GM12878 (cell line): Measurements from ENCODE around the gene PIGBOS1. TPM values are rescaled to one million over a fixed set of nuclear protein-coding genes. Genes with fewer than 3 reads are reported as not detected.
A peak's percentile ranks its signal among the peaks of the same experiment; 100 is the strongest.

ENCODE experiments used
- DPF2 ChIP-seq: fragments of 450-650 bp; IDR thresholded peaks from 2 replicates; pipeline ENCODE4 v1.6.1; 2017; ENCODE audit warnings: mild to moderate bottlenecking
- HDGF ChIP-seq: fragments of 450-650 bp; IDR thresholded peaks from 2 replicates; pipeline ENCODE4 v1.6.1; 2016; ENCODE audit warnings: antibody characterized with exemption
- IKZF2 ChIP-seq, 2 experiments: fragments of 450-650 bp; IDR thresholded peaks; 2 replicates each; pipeline ENCODE4 v1.6.1; 2017; ENCODE audit warnings: mild to moderate bottlenecking in 2 of 2, moderate library complexity in 2 of 2
- PAX5 ChIP-seq: IDR thresholded peaks from 2 replicates; pipeline ENCODE4 v1.6.1; 2011; ENCODE audit warnings: low read depth, low read length, borderline replicate concordance
- REST ChIP-seq: IDR thresholded peaks from 2 replicates; pipeline ENCODE4 v1.6.1; 2012; ENCODE audit warnings: mild to moderate bottlenecking, low read depth, low read length
- SREBF1 ChIP-seq: IDR thresholded peaks from 2 replicates; pipeline ENCODE4 v1.6.1; 2012; ENCODE audit warnings: mild to moderate bottlenecking, low read length
- TCF3 ChIP-seq: IDR thresholded peaks from 2 replicates; pipeline ENCODE4 v1.6.1; 2012; ENCODE audit warnings: low read depth, mild to moderate bottlenecking, low read length, borderline replicate concordance; ENCODE audit not compliant: insufficient read depth
- TCF7 ChIP-seq: IDR thresholded peaks from 2 replicates; pipeline ENCODE4 v1.6.1; 2014; ENCODE audit warnings: antibody characterized with exemption, borderline replicate concordance
- ZZZ3 ChIP-seq: IDR thresholded peaks from 2 replicates; pipeline ENCODE4 v1.6.1; 2011; ENCODE audit warnings: low read depth; ENCODE audit not compliant: control insufficient read depth, insufficient read length
- polyA plus RNA-seq, 11 experiments: library from polyadenylated mRNA; depleted of rRNA in 4 of 11; unstranded in 6 of 11; stranded (reverse) in 5 of 11; fragments of >200 nt; fragmentation: Nextera tagmentation in 4 of 11; fragmentation: Illumina TruSeq in 1 of 11; extraction: Ambion mirVana in 4 of 11; extraction: Trizol in 1 of 11; gene quantifications; 1 replicate in 1 of 11; 2 replicates in 10 of 11; pipeline versions ENCODE4 v1.2.1 to v1.2.3, GENCODE V29; 2011 to 2016; ENCODE audit warnings: inconsistent platforms in 2 of 11, missing spikeins in 2 of 11, low read depth in 1 of 11
- total RNA-seq, 4 experiments: library from RNA; depleted of rRNA in 3 of 4; stranded (reverse); fragments of >200 nt in 3 of 4; fragmentation: Illumina TruSeq in 1 of 4; extraction: Trizol in 1 of 4; gene quantifications; 2 replicates each; pipeline versions ENCODE4 v1.2.1 to v1.2.3, GENCODE V29; 2013 to 2021

Gene PIGBOS1
- total and polyA plus RNA-seq, 10 of the 15 experiments (the other 5 are each of a cell fraction or from before 2014, with no cell fraction given) = 7.1 to 24.7 (median 10.2) TPM

DNA sequence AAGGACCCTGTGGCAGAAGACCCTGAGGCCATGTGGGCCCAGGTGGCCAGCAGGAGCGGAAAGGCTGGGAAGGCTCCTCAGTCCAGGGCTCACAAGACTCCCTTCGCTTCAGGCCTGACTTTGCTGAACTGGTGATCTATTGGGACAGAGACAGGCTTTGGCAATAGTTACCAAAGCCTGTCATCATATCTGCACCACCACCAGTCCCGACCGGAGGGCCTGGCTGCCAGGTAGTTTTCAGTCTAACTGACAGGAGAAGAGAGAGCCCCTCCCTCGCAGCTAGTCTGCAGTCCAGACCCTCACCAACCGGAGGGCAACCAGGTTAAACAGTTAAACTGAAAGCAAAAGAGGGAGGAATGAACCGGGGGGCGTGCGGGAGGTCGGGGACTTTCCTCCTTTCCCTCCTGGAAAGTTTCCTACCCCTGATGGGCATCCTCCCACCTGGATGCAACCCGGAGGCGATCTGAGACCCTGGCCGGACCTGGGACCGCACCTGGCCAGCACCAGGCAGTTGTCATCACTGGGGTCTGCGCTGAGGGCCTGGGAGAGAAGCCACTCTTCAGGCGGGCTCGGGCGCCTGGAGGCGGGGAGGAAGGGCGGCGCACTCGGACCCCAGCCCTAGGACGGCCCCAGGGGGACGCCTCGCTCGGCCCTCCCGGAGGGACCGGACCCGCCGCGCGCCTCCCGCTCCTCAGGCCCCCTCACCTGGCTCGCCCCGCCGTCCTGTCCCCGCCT is 29.7 kb downstream of the PIGBOS1 start (continued):
- no peak for TF ChIP-seq REST
- no peak for TF ChIP-seq TCF3
- TF ChIP-seq IKZF2 (IDR thresholded peaks at IDR 0.05) = peak; percentile 6 to 10; a peak in 1 of 4 replicates
- no peak for TF ChIP-seq TCF7
- no peak for TF ChIP-seq ZZZ3
- TF ChIP-seq PAX5 = no peak
- peak; percentile 63; the same call in 1 of the 2 replicates for TF ChIP-seq DPF2
- TF ChIP-seq SREBF1 = no peak
- peak; percentile 40; the same call in 1 of the 2 replicates for TF ChIP-seq HDGF
